Mucosa of gallbladder (tissue), 1 donor: ENCODE measurements around the gene TMEM187. TPM values are rescaled to one million over a fixed set of nuclear protein-coding genes. Genes with fewer than 3 reads are reported as not detected.

Experiments used
- DNase-seq: peaks from one replicate; pipeline ENCODE4 v3.0.0-alpha.2; 2020; ENCODE audit warnings: low spot score
- total RNA-seq: library from RNA; stranded (reverse); gene quantifications from one replicate; pipeline ENCODE4 v1.2.1, GENCODE V29; 2021
- donor health status: DM: no; HTN: no; CAD: no.

TMEM187 gene
- total RNA-seq, 1 donor from 2014 or later = 14.4 TPM

DNA sequence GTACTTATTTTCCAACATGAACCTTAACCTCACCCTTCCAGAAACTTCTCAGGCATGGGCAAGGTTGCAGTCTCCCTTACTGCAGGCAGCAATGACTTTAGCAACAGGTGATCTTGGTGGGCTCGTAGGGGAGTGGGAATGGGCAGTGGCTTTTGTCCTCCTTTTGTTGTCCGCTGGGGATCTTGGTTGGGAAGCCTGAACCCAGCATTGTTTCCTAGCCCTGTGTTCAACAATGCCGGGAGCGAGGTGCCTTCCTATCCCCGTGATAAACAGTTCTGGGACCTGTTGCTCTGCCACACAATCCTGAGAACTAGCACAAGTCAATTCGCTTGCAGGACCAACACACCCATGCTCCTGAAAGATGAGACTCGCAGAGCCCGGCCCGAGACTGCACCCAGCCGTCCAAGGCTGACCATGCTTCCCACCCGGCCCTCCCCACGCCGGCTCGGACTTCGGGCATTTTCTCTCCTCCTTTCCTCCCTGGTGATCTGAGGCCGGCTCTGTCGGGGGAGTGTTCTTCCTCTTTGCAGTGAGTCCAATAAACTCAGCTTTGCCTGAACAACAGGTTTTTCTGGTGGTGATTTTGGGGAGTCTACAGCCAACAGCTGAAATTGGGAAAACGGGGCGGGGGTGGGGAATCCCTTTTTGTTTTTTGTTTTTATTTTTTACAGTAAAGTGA is 26.9 kb downstream of the TMEM187 start:
- no peak for DNase-seq

DNA sequence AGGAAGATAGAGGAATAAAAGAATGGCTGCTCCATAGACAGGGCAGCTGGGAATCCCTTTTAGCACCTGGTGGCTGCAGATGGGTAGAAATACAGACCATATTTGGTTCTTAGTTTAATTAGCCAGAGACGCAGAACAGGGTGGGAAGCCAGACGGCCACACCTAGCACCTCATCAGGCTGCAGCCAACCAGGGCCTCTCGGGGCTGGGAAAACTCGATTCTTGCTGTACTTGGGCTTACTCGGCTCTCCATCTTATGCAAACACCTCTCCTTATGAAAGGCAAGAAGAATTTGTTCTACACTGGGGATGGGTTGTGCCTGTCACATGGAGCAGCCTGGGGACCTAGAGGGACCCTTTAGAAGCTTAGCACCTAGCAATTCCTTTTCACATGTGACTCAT is 27.5 kb downstream of the TMEM187 start:
- no peak for DNase-seq

- no peak for DNase-seq
Observed at GRCh38 chrX:154002215-154002719, 29.7 kb downstream of the TMEM187 start.

DNA sequence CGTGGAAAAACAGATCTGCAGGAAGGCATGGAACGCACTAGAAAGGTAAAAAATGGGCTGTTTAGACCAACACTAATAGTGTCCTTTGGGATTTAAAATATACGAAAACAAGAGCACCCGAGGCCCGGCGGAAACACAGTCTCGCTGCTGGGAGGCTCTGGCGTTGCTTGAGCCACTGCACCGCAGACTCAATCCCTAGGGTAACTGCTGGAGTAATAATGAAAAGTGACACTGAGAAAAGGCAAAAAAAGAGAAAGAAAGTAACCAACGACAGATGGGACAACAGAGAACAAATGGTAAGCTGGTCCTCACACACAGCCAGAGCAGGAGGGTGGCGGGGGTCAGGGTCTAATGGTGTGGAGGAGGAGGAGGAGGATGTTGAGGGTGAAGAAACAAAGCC is 31.8 kb downstream of the TMEM187 start:
- DNase-seq = no peak

DNA sequence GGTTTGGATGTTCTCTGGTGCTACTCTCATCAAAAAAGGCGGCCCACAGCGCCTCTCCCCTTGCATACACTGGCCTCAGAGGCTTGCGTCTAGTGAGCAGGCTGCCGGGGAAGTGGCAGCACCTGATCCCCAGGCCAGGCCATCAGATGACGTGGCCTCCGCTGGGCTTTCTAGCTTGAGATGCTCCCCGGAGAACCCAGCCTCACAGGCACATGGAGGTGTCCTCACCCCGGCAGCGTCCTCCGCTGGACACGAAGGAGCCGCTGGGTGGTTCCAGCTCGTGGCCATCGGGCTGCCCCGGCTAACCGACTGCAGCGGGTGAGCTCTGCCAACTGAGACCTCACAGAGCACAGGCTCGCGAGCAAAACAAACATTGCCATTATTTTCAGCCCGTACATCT is 34.4 kb downstream of the TMEM187 start:
- no peak for DNase-seq

- no peak for DNase-seq
Observed at GRCh38 chrX:154008521-154008920, 36.0 kb downstream of the TMEM187 start.

DNA sequence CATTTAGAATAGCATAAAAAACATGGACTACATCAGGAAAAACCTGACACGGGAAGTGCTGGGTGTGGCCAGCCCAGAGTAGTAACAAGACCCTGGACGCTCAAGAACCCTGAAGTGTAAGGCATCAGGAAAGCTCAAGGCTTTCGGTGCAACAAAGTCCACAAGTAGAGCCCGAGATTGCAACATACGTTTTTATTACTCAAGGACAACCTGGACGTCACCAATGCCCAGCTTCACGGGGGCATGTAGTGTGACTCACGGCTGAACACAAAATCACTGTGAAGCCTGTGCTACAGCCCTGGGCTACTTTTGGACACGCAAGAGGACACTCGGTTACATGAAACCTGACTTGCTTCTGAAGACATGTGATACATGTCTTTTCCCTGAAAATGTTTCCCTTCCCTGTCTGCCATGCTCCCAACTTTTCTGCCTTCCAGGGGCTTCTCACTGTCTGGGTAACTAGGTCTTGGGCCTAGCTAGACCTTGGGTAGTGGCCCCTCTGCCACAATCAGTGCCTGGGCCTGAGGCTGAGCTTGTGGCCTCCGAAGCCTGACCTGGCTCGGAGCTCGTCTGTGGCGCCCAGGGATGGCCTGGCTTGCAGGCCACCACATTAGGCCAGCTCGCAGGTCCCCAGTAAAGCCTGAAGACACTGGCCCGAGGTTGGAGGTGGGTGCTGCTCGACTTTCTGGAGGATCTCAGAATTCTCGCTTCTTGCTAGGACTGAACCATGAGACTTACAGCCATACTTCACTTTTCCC is 38.0 kb downstream of the TMEM187 start:
- DNase-seq = no peak

DNA sequence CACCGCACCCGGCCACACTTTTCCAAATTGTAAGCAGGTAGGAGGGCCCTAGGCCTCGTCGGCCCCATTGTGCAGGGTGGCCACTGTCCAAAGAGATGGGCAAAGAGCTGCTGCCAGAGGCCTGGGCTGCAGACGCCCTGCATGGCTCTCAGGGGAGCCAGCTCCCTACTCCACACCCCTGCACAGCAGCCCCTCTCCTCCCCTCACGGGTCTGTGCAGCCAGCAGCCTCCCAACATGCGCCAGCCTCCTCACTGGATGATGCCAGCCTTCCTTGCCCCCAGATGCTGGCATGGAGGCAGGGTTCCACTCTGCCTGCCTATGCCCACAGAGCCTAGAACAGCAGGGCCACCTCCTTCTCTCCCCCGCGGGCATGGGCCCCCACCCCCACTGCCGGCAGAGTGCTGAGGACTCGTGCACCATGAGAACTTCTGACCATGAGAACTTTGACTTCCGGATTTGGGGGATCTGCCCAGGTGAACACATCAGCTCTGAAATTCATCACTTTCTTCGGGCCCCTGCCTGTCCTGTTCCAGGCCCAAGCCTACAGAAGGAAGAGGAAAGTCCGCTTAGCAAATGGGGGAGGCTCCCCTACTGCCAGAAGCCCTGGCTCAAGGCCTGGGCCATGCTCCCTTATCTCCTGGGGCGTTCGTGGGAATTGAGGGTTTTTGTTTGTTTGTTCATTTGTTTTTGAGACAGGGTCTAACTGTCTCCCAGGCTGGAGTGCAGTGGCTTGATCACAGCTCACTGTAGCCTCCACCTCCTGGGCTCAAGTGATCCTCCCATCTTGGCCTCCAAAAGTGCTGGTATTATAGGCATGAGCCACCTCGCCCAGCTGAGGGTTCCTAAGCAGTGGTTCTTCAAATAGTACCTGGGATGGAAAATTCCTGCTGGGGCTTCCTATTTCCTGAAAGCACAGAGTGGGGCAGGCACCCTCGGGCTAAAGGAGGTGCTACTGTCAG is 39.1 kb downstream of the TMEM187 start:
- no peak for DNase-seq

DNA sequence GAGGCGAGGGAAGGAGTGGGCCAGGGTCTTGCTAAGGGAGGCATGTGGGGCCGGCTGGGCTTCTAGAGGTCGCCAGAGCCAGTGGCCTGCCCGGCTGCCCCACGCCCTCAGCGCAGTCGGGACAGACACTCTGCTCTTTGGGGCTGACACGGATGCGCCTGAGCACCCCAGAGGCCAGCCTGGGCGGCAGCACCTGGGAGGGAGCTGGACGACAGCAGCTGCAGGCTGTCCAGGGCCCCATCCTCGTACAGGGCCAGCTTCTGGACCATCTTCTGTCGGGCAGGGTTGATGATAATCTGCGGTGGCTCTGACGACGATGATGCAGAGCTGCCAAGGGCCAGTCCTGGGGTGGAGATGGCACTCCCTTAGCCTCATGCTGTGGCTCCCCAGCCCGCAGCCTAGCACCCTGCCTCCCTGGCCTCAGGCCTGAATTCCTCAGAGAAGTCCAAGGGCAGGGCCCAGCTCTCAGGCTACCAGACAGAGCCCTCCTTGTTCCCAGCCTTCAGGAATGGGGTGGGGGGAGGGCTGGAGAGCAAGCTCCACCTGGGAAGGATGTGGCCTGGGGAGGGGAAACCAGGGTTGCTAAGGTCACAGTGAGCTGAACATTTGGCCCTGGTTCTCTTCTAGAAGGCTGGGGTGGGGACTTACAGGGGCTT is 39.9 kb downstream of the TMEM187 start:
- DNase-seq = peak; percentile 39

DNA sequence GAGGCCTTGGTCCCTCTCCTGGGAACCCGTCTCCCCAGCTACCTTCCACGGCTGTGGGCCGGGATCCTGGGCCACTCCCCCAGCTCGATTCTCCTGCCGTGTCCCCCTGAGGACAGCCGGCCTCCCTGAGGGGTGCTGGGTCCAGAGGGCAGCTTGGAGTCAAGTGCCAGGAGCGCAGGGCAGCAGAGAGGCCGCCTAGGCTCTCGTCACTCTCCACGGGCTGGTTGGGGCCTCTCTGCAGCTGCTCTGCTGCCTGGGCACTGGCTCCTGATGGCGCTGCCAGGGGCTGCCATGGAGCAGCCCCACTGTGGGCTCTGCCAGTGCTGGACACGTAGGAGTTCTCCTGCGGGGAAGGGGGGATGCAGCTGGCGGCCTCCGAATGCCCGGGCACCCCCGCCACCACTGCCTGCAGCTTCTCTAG is 40.5 kb downstream of the TMEM187 start:
- DNase-seq = no peak

DNA sequence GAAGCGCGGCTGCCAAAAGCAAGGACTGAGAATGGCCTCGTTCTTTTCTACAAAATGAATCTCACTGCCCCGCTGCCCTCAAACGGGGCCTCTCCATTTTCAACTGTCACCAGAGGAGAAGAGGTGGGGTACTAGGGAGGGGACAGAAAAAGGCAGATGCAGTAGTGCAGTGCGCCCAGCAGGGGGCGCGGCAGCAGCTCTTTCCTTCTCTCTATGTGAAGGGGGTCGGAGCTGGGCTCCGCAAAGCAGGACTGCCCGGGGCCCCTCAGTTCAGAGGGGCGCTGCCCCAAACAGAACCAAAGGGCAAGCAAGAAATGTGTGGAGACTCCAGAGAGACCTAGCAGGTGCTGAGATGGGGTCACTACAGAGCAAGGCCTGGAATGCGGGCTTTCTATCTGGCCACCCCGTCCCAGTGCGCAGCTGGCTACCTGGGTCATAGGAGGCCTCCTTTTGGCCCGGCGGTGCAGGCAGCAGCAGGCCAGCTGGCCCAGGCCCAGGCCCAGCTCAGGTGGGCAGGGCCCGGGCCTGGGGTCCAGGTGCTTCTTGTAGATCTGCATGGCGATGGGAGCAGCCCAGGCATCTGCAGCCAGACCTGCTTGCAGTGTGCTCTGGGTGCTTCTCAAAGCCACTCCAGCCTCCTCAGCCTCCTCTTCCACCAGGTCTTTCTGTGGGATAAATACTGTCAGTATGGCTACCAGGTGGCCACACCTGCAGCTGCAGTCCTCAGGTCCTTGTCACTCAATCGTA is 41.2 kb downstream of the TMEM187 start:
- no peak for DNase-seq

- no peak for DNase-seq
Observed at GRCh38 chrX:154014429-154015380, 42.2 kb downstream of the TMEM187 start.

GRCh38 chrX:154015581-154016264 is 43.2 kb downstream of the TMEM187 start:
- DNase-seq = no peak

GRCh38 chrX:154016366-154017076 is 44.0 kb downstream of the TMEM187 start:
- DNase-seq = no peak

DNA sequence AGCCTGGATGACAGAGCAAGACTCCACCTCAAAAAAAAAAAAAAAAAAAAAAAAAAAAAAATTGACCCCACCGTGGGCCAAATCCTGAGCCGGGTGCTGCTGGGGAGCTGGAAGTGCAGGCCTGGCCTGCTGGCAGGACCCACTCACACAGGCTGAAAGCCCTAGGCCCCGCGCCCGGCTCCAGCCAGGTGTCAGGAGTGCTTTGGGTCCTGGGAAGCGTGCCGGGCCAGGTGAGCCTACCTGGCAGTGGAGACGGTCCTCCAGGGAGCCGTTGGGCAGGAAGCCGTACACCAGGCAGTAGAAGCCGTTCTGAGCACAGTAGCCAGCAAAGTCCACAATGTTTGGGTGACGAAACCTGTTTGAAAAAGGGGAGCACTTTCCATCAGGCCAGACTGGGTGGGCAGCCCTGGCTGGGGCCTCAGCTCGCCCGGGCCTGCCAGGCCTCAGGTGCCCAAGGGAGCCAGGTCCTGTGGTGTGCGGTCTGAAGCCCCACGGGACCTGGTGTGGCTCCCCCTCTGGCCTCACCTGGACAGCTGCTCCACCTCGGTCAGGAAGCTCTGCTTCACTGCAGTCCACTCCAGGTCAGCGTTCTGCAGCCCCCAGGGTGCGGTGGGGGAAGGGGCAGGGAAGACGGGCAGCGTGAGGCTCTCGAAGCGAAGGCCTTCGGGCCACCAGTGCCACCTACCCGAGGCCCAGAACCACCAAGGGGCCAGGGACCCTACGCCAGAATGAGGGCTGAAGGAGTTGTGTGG is 45.4 kb downstream of the TMEM187 start:
- no peak for DNase-seq

GRCh38 chrX:154018518-154019060 is 46.0 kb downstream of the TMEM187 start:
- DNase-seq = no peak

- no peak for DNase-seq
Observed at GRCh38 chrX:154019061-154019621, 46.6 kb downstream of the TMEM187 start.
